GM13976 (cell line): ENCODE results near the gene PLB1.

Experiments
- DNase-seq: peaks from one replicate; pipeline ENCODE4 v3.0.0; 2012; ENCODE audit warnings: low spot score
- in situ Hi-C: fragments of 300-500 bp; cut with MboI; formaldehyde crosslinking; loops from one replicate; pipeline ENCODE4 v1.12.0; 2022; ENCODE audit warnings: low sequenced_read_pairs, mixed read lengths, inconsistent platforms; ENCODE audit not compliant: unreplicated experiment
- TF ChIP-seq, protein P1 (sequence below): IDR thresholded peaks from 2 replicates; pipeline ENCODE4 v1.5.1; 2012; ENCODE audit warnings: borderline replicate concordance, mild to moderate bottlenecking; ENCODE audit not compliant: insufficient read depth; ENCODE audit errors: extremely low read depth, missing control alignments, control extremely low read depth

The PLB1 gene

DNA sequence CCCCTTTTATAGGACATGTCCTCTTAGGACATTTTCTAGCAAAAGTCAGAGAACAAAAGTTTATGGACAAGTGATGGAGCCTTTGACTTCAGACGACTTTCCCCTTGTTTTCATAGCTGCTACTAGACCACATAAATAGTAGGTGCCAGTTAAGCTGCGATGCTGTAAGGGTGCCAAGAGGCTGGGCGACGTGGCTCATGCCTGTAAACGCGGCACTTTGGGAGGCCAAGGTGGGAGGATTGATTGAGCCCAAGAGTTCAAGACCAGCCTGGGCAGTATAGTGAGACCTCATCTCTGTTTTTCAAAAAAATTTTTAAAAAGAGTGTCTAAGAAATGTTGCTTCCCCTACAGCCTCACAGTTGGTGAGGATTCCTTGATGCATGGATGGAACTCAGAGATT lies 2.2 kb upstream of the PLB1 start:
- in situ Hi-C loops, result no loop called here
- TF ChIP-seq, protein P1, sequence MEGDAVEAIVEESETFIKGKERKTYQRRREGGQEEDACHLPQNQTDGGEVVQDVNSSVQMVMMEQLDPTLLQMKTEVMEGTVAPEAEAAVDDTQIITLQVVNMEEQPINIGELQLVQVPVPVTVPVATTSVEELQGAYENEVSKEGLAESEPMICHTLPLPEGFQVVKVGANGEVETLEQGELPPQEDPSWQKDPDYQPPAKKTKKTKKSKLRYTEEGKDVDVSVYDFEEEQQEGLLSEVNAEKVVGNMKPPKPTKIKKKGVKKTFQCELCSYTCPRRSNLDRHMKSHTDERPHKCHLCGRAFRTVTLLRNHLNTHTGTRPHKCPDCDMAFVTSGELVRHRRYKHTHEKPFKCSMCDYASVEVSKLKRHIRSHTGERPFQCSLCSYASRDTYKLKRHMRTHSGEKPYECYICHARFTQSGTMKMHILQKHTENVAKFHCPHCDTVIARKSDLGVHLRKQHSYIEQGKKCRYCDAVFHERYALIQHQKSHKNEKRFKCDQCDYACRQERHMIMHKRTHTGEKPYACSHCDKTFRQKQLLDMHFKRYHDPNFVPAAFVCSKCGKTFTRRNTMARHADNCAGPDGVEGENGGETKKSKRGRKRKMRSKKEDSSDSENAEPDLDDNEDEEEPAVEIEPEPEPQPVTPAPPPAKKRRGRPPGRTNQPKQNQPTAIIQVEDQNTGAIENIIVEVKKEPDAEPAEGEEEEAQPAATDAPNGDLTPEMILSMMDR, result no peak

DNA sequence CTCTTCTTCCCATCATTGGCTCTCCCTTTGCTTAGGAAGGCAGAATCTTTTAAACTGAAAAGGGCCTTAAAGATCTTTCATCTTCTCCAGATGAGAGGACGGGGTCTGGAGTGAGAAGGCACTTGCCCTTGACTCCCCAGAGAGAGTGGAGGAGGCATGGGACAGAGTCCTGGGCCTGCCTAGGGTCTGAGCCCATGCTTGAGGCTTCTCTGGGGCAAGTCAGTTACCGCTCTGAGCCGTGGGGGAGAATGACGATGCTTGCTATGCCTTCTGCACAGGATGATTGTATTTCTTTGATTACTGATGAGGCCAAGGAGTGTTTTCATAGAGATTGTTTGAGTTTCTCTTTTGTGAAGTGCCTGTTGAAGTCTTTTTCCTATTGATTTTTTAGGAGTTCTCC lies 921 bp downstream of the PLB1 start:
- TF ChIP-seq, protein P1, result no peak
- DNase-seq, result no peak
- in situ Hi-C loops, result no loop called here

More for the DNA sequence above, 2.2 kb upstream of the PLB1 start:
- DNase-seq, result no peak

DNA sequence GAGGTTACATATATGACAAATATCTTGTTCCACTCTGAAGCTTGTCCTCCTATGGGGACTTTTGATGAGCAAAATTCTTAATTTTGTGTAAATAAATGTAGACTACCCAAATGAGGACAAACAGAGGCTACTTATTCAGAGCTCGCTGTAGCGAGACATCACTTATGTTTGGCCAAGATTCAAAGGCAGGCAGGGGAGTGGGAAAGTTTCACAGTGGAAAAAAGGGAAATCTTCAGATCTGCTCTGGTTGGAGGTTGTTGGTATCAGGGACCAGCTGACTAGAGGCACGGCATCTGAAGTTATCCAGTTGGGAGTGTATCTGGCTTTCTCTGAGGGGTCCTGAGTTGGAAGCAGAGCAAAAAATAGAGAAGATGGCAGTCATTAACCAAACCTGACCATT lies 1.3 kb downstream of the PLB1 start:
- TF ChIP-seq, protein P1, result no peak
- in situ Hi-C loops, result no loop called here
- DNase-seq, result no peak

DNA sequence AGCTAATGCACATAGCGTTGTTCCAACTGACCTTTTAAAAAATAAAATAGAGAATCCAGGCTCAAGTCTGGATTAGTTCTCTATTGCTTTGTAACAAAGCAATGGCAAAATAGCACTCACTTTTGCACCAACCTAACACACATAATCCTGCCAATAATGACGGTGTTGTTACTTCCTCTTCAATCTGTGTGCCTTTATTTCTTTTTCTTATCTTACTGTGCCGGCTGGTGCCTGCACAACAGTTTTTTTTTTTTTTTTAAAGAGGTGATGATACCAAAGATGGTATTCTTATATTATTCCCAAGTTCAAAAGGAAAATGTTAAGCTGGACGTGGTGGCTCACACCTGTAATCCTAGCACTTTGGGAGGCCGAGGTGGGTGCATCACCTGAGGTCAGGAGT lies 3.4 kb downstream of the PLB1 start:
- no peak for DNase-seq
- TF ChIP-seq, protein P1, result no peak
- in situ Hi-C loops, result no loop called here

DNA sequence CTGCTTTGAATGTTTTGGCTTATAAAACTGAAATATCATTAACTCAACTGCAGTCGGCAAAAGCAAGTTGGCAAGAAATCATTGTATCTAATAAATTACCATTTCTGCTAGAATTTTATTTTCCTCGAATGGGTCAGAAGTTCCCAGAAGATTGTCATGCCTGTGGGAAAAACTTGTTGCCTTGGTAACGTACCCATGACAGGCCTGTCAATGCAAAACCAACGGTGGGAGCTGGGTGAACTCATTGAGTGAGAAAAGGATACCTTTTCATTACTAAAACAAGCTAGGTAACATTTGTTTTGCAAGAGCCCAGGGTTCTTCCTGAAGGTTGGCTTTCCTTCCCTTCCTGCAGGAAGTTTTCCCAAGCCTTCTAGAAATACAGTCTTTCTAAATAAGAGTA lies 9.5 kb downstream of the PLB1 start:
- in situ Hi-C loops, result no loop called here
- no peak for DNase-seq
- TF ChIP-seq, protein P1, result no peak

DNA sequence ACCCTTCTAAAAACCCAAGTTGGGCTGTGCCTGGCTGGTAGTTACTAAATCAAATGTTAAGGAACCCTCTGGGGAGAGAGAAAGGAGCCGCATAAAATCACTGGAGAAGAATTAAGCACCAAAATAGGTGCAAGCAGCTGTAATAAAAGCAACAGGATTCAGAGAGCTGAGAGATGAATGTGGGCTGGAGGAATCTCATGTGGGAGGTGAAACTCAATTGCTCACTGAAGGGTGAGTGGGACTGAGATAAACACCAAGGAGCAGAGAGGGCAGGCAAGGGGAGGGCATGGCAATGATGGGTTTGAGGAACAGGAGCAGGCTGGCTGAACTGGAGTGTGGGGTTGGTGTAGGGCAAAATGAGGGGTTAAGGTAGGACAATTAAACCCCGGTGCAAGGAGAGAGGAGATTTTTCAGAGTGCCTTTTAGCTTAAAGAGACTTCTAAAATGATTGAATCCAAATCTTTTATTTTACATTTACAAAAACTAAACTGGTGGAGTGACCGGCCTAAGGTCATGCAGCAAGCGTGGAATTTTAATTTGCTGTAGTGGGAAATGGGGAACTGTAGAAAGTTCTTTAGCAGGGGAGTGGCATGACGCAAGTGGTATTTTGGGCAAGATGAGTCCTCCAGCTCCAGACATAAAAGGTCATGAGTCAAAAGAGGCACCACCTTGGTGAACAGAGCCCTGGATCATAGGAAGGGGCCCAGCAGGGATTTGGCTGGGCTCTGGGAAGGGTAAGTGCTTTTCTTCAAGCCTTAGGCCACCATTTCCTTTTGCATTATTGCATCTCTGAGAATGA lies 10.5 kb downstream of the PLB1 start:
- TF ChIP-seq, protein P1, result no peak
- in situ Hi-C loops, result no loop called here
- no peak for DNase-seq
